ENCODE data around the gene UBA52. TPM values are rescaled to one million over a fixed set of nuclear protein-coding genes. Genes with fewer than 3 reads are reported as not detected.

The UBA52 gene
- total and polyA plus RNA-seq, 11 donors: 336 to 944 (median 716) TPM

- no peak for DNase-seq
- Histone ChIP-seq H3K4me1 (peaks cover 8 to 23% (median 17%) of the 10 kb centered on the region in 12 donors), H3K36me3 (peaks cover 0 to 55% (median 44%) of the 10 kb centered on the region in 9 donors), H3K27me3 (no peaks in the 10 kb centered on the region), H3K27ac (no peak overlapping the region), H3K9me3 (no peaks in the 10 kb centered on the region), H3K4me3 (no peak overlapping the region)
- intact Hi-C loops (cut with DNase I): loop anchor here in 5 of 10 donors (5.0 to 10.0 kb wide), 5 partner anchors 52 to 122 kb away; partner anchors contain the start of gene ELL (in 1 of the 5)
- no peak for ATAC-seq
- no peak for TF ChIP-seq POLR2A (IDR thresholded peaks at IDR 0.05)
- TF ChIP-seq CTCF (IDR thresholded peaks at IDR 0.05): no peak
- WGBS, 4 donors: 92 to 97% (median 93%) methylated on average over 13 to 18 of the region's 18 CpGs
Observed at GRCh38 chr19:18574691-18575291, 3.1 kb downstream of the UBA52 start.

- no peak overlapping the region for H3K4me3 ChIP-seq
- no peak overlapping the region for H3K27ac ChIP-seq
- no peak for DNase-seq
- TF ChIP-seq POLR2A (IDR thresholded peaks at IDR 0.05) (no peak), CTCF (IDR thresholded peaks at IDR 0.05) (no peak)
- WGBS, 4 donors: 84 to 85% (median 85%) methylated on average over 8 of the region's 8 CpGs
- intact Hi-C loops (cut with DNase I): loop anchor here in 1 of 10 donors (10.0 kb wide), 1 partner anchor 112 kb away; no protein-coding TSS in a partner anchor
- peaks cover 0 to 52% (median 44%) of the 10 kb centered on the region in 9 donors for H3K36me3 ChIP-seq
- no peak for ATAC-seq
- H3K9me3 ChIP-seq: no peaks in the 10 kb centered on the region
- H3K27me3 ChIP-seq: no peaks in the 10 kb centered on the region
- peaks cover 8 to 19% (median 15%) of the 10 kb centered on the region in 12 donors for H3K4me1 ChIP-seq
Observed at GRCh38 chr19:18576383-18576782, 4.7 kb downstream of the UBA52 start.

- Histone ChIP-seq H3K27ac (no peak overlapping the region), H3K4me1 (peaks cover 6 to 16% (median 12%) of the 10 kb centered on the region in 12 donors), H3K4me3 (no peak overlapping the region), H3K36me3 (peaks cover 0 to 52% (median 44%) of the 10 kb centered on the region in 9 donors), H3K9me3 (no peaks in the 10 kb centered on the region), H3K27me3 (no peaks in the 10 kb centered on the region)
- ATAC-seq (no peak), DNase-seq (no peak)
- TF ChIP-seq CTCF (IDR thresholded peaks at IDR 0.05): no peak
- TF ChIP-seq POLR2A (IDR thresholded peaks at IDR 0.05): no peak
- intact Hi-C loops (cut with DNase I): loop anchor here in 1 of 10 donors (10.0 kb wide), 1 partner anchor 113 kb away; no protein-coding TSS in a partner anchor
- WGBS, 4 donors: 90 to 95% (median 90%) methylated on average over 18 to 21 of the region's 21 CpGs
Observed at GRCh38 chr19:18577365-18577914, 5.8 kb downstream of the UBA52 start.

GRCh38 chr19:18580311-18580710 lies 8.7 kb downstream of the UBA52 start:
- no peak overlapping the region for H3K4me3 ChIP-seq
- peaks cover 0 to 29% (median 24%) of the 10 kb centered on the region in 9 donors for H3K36me3 ChIP-seq
- DNase-seq (no peak), ATAC-seq (no peak)
- WGBS, 4 donors: 65 to 76% (median 69%) methylated on average over 7 of the region's 7 CpGs
- H3K4me1 ChIP-seq: peaks cover 0 to 2% (median 0%) of the 10 kb centered on the region in 12 donors
- H3K9me3 ChIP-seq: no peaks in the 10 kb centered on the region
- no peak overlapping the region for H3K27ac ChIP-seq
- no peaks in the 10 kb centered on the region for H3K27me3 ChIP-seq
- TF ChIP-seq POLR2A (IDR thresholded peaks at IDR 0.05): no peak
- no peak for TF ChIP-seq CTCF (IDR thresholded peaks at IDR 0.05)
- intact Hi-C loops (cut with DNase I): loop anchor here in 2 of 10 donors (10.0 kb wide), 1 partner anchor 126 kb away; no protein-coding TSS in a partner anchor
